Esophagus muscularis mucosa (tissue), 4 donors: Measurements from ENCODE around the gene CDH6.

ENCODE experiments used
- CTCF ChIP-seq, 3 experiments: fragments of 200-600 bp in 2 of 3; fragments of 450-650 bp in 1 of 3; sonication (generic) in 2 of 3; IDR thresholded peaks; one replicate each; pipeline ENCODE4 v1.5.1; 2017 to 2019; ENCODE audit warnings: antibody characterized with exemption in 3 of 3, mild to moderate bottlenecking in 2 of 3, moderate library complexity in 1 of 3
- EP300 ChIP-seq: sonication (generic); formaldehyde crosslinking; IDR thresholded peaks from one replicate; pipeline ENCODE4 v1.6.1; 2017; ENCODE audit warnings: antibody characterized with exemption
- POLR2A ChIP-seq: fragments of 450-650 bp; IDR thresholded peaks from one replicate; pipeline ENCODE4 v1.6.1; 2017; ENCODE audit warnings: antibody characterized with exemption, moderate library complexity, mild to moderate bottlenecking, low read depth
- POLR2AphosphoS5 ChIP-seq, 2 donors: sonication (generic); formaldehyde crosslinking; IDR thresholded peaks; one replicate each; pipeline ENCODE4 v1.6.1; 2017; ENCODE audit warnings: antibody characterized with exemption in 2 of 2

- TF ChIP-seq POLR2A: no peak
- TF ChIP-seq CTCF (IDR thresholded peaks at IDR 0.05): no peak
- TF ChIP-seq EP300: no peak
- TF ChIP-seq POLR2AphosphoS5 (IDR thresholded peaks at IDR 0.05): no peak
These were observed 36.8 kb upstream of the CDH6 start for GRCh38 chr5:31156631-31157160.
